HCT116 (cell line): ENCODE results near the gene GPR3. TPM values are rescaled to one million over a fixed set of nuclear protein-coding genes. Genes with fewer than 3 reads are reported as not detected.

ENCODE experiments used
- ATAC-seq: fragments of 200-7000 bp; cut with Tn5 transposase; 2 replicates; pipeline ENCODE4 v1.9.1; 2020; ENCODE audit warnings: mild to moderate bottlenecking, moderate library complexity
- BruUV-seq: library from RNA; stranded (reverse); fragments of 400-500 nt; replicated peaks from 2 replicates; lab custom pipeline; 2021; lab: Mats Ljungman, UMichigan
- CTCF ChIA-PET: fragments of 300-600 bp; sonication (Branson Sonifier 250); formaldehyde crosslinking; loops from one replicate; lab custom pipeline; 2021; ENCODE audit warnings: antibody characterized with exemption; lab: Charles Lee
- POLR2A ChIA-PET: fragments of 300-600, 350-600 bp; sonication (Branson Sonifier 250); formaldehyde crosslinking; loops from one replicate; lab custom pipeline; 2021; ENCODE audit warnings: antibody characterized with exemption; lab: Charles Lee
- RAD21 ChIA-PET, 2 experiments: fragments of 300-600 bp; sonication (Branson Sonifier 250); formaldehyde crosslinking; loops; one replicate each; lab custom pipeline; 2023; ENCODE audit warnings: low total read pairs in 2 of 2; ENCODE audit not compliant: uncharacterized antibody in 2 of 2, unreplicated experiment in 2 of 2, low non-redundant PET in 1 of 2; lab: Charles Lee
- DNase-seq: peaks from one replicate; pipeline ENCODE4 v3.0.0-alpha.2; 2010; ENCODE audit warnings: low read depth, low spot score
- H2AFZ ChIP-seq: fragments of 200-600 bp; shearing (Covaris generic), sonication (generic); 2 replicates; pipeline ENCODE4 v1.6.1; 2017; ENCODE audit warnings: low read depth, mixed run types, mixed read lengths, antibody characterized with exemption, low read length; ENCODE audit not compliant: poor library complexity, severe bottlenecking
- H3K27ac ChIP-seq: 2 replicates; pipeline ENCODE4 v1.5.1; 2012; ENCODE audit warnings: low read depth, low read length
- H3K27me3 ChIP-seq: fragments of 200-600 bp; sonication (generic); 2 replicates; pipeline ENCODE4 v1.6.1; 2016; ENCODE audit warnings: mixed run types, low read length, mixed read lengths; ENCODE audit not compliant: insufficient read depth
- H3K36me3 ChIP-seq, 2 experiments: fragments of 200-500 bp in 1 of 2; fragments of 200-600 bp in 1 of 2; sonication (Bioruptor generic) in 1 of 2; sonication (generic) in 1 of 2; 2 replicates each; pipeline versions ENCODE4 v1.5.1 to v1.6.1; 2014 to 2016; ENCODE audit warnings: low read length in 2 of 2, inconsistent platforms in 1 of 2, mixed read lengths in 1 of 2, mixed run types in 1 of 2; ENCODE audit not compliant: insufficient read depth in 2 of 2, control insufficient read depth in 1 of 2
- H3K4me1 ChIP-seq, 2 experiments: fragments of 200-600 bp in 1 of 2; sonication (generic) in 1 of 2; 2 replicates each; pipeline versions ENCODE4 v1.5.1 to v1.6.1; 2012 to 2017; ENCODE audit warnings: low read length in 2 of 2, inconsistent platforms in 1 of 2, mild to moderate bottlenecking in 1 of 2, mixed read lengths in 1 of 2, mixed run types in 1 of 2, moderate library complexity in 1 of 2; ENCODE audit not compliant: insufficient read depth in 2 of 2, control insufficient read depth in 1 of 2
- H3K4me2 ChIP-seq: fragments of 200-600 bp; sonication (generic); 2 replicates; pipeline ENCODE4 v1.6.1; 2017; ENCODE audit warnings: mixed run types, low read length, mixed read lengths
- H3K4me3 ChIP-seq, 2 experiments: fragments of 200-600 bp in 1 of 2; sonication (generic) in 1 of 2; replicated peaks in 1 of 2; 2 replicates each; pipeline ENCODE4 v1.5.1; 2011 to 2016; ENCODE audit warnings: low read length in 2 of 2, control low read depth in 1 of 2, low read depth in 1 of 2, mild to moderate bottlenecking in 1 of 2, mixed read lengths in 1 of 2, mixed run types in 1 of 2
- H3K79me2 ChIP-seq: fragments of 200-600 bp; sonication (generic); 2 replicates; pipeline ENCODE4 v1.6.1; 2017; ENCODE audit warnings: mild to moderate bottlenecking, mixed run types, low read length, moderate library complexity, mixed read lengths; ENCODE audit not compliant: insufficient read depth
- H3K9ac ChIP-seq: fragments of 200-600 bp; sonication (generic); 2 replicates; pipeline ENCODE4 v1.6.1; 2016; ENCODE audit warnings: low read length, mixed read lengths
- H3K9me2 ChIP-seq: fragments of 200-600 bp; sonication (generic), shearing (Covaris generic); 2 replicates; pipeline ENCODE4 v1.6.1; 2017; ENCODE audit warnings: mixed run types, mild to moderate bottlenecking, moderate library complexity; ENCODE audit not compliant: insufficient read depth
- H3K9me3 ChIP-seq, 2 experiments: fragments of 200-500 bp in 1 of 2; fragments of 200-600 bp in 1 of 2; sonication (Bioruptor generic) in 1 of 2; sonication (generic) in 1 of 2; 2 replicates each; pipeline ENCODE4 v1.6.1; 2014 to 2017; ENCODE audit warnings: low read length in 2 of 2, mixed read lengths in 2 of 2, inconsistent platforms in 1 of 2, low read depth in 1 of 2, mild to moderate bottlenecking in 1 of 2, mixed run types in 1 of 2, moderate library complexity in 1 of 2; ENCODE audit not compliant: control insufficient read depth in 1 of 2, insufficient read depth in 1 of 2
- H4K20me1 ChIP-seq: fragments of 200-600 bp; sonication (generic), shearing (Covaris generic); 2 replicates; pipeline ENCODE4 v1.6.1; 2017; ENCODE audit warnings: mixed run types, mild to moderate bottlenecking, moderate library complexity; ENCODE audit not compliant: insufficient read depth
- CBX3 ChIP-seq: IDR thresholded peaks from 2 replicates; pipeline ENCODE4 v1.6.1; 2012; ENCODE audit warnings: low read depth
- CEBPB ChIP-seq: IDR thresholded peaks from 2 replicates; pipeline ENCODE4 v1.6.1; 2012; ENCODE audit warnings: low read depth
- EGR1 ChIP-seq: IDR thresholded peaks from 2 replicates; pipeline ENCODE4 v1.6.1; 2012; ENCODE audit warnings: low read depth
- ELF1 ChIP-seq: IDR thresholded peaks from 2 replicates; pipeline ENCODE4 v1.6.1; 2012; ENCODE audit warnings: low read depth, borderline replicate concordance
- EZH2 ChIP-seq: fragments of 200-600 bp; sonication (generic); IDR thresholded peaks from 2 replicates; pipeline ENCODE4 v1.6.1; 2017; ENCODE audit warnings: antibody characterized with exemption, mixed run types
- EZH2phosphoT487 ChIP-seq: fragments of 200-600 bp; IDR thresholded peaks from 2 replicates; pipeline ENCODE4 v1.6.1; 2018; ENCODE audit warnings: antibody characterized with exemption, borderline replicate concordance
- FOSL1 ChIP-seq: IDR thresholded peaks from 2 replicates; pipeline ENCODE4 v1.6.1; 2012; ENCODE audit warnings: low read depth
- JUND ChIP-seq: IDR thresholded peaks from 2 replicates; pipeline ENCODE4 v1.6.1; 2012
- RAD21 ChIP-seq: IDR thresholded peaks from 2 replicates; pipeline ENCODE4 v1.6.1; 2012; ENCODE audit warnings: low read depth, mild to moderate bottlenecking
- SIN3A ChIP-seq: IDR thresholded peaks from 2 replicates; pipeline ENCODE4 v1.6.1; 2012; ENCODE audit warnings: low read depth
- SP1 ChIP-seq: IDR thresholded peaks from 2 replicates; pipeline ENCODE4 v1.6.1; 2012; ENCODE audit warnings: low read depth
- SRF ChIP-seq: IDR thresholded peaks from 2 replicates; pipeline ENCODE4 v1.6.1; 2012; ENCODE audit warnings: low read depth
- TCF7L2 ChIP-seq: IDR thresholded peaks from 2 replicates; pipeline ENCODE4 v1.7.0; 2011; ENCODE audit warnings: borderline replicate concordance, inconsistent platforms; ENCODE audit not compliant: insufficient read depth, insufficient read length; ENCODE audit errors: extremely low read depth
- ZFX ChIP-seq: fragments of 450-650 bp; IDR thresholded peaks from 2 replicates; pipeline ENCODE4 v1.6.1; 2017
- ZNF274 ChIP-seq: fragments of 200-500 bp; sonication (Bioruptor generic); IDR thresholded peaks from 2 replicates; pipeline ENCODE4 v1.6.1; 2014; ENCODE audit warnings: mild to moderate bottlenecking, low read depth, low read length, inconsistent platforms
- intact Hi-C: fragments of 100-400 bp; cut with micrococcal nuclease; formaldehyde crosslinking; loops from 2 replicates; pipeline ENCODE4 v1.10.0; 2022
- total RNA-seq: library from RNA; stranded (reverse); gene quantifications from one replicate; pipeline ENCODE4 v1.2.1, GENCODE V29; 2021; ENCODE audit not compliant: unreplicated experiment
- TF ChIP-seq, protein P1 (sequence below): IDR thresholded peaks from 2 replicates; pipeline ENCODE4 v1.6.1; 2012
- TF ChIP-seq, protein P2 (sequence below): IDR thresholded peaks from 2 replicates; pipeline ENCODE4 v1.6.1; 2011; ENCODE audit warnings: mild to moderate bottlenecking, low read length, moderate library complexity; ENCODE audit not compliant: insufficient replicate concordance; ENCODE audit errors: extremely low read depth
- TF ChIP-seq, protein P3 (sequence below), 3 experiments: fragments of 200-600 bp in 1 of 3; sonication (generic) in 1 of 3; IDR thresholded peaks in 2 of 3; conservative IDR thresholded peaks in 1 of 3; 2 replicates each; pipeline ENCODE4 v1.5.1; 2012 to 2017; ENCODE audit warnings: low read depth in 2 of 3, low read length in 2 of 3, antibody characterized with exemption in 1 of 3, borderline replicate concordance in 1 of 3, control low read depth in 1 of 3, mild to moderate bottlenecking in 1 of 3, mixed read lengths in 1 of 3, mixed run types in 1 of 3, moderate library complexity in 1 of 3; ENCODE audit not compliant: insufficient read depth in 1 of 3
- TF ChIP-seq, protein P4 (sequence below): IDR thresholded peaks from 2 replicates; pipeline ENCODE4 v1.6.1; 2012
- TF ChIP-seq, protein P5 (sequence below): IDR thresholded peaks from 2 replicates; pipeline ENCODE4 v1.6.1; 2012; ENCODE audit warnings: low read depth

GPR3 gene
- total RNA-seq, 1 experiment from 2014 or later = 2.8 TPM

- H3K27me3 ChIP-seq = no peaks in the 10 kb centered on the region
- H4K20me1 ChIP-seq = no peaks in the 10 kb centered on the region
- no peak overlapping the region for H2AFZ ChIP-seq
- H3K4me3 ChIP-seq = no peak overlapping the region
- ChIA-PET CTCF (interaction anchor here (0.6 to 1.2 kb wide), 2 partner anchors 19 to 21 kb away, joined by 3 read pairs; no protein-coding TSS in a partner anchor), POLR2A (interaction anchor here (0.8 kb wide), 1 partner anchor 32 kb away, joined by 4 read pairs; no protein-coding TSS in a partner anchor), RAD21 (no interaction called here)
- ATAC-seq = no peak
- no TSS peak for BruUV-seq
- DNase-seq = no peak
- no peaks in the 10 kb centered on the region for H3K36me3 ChIP-seq
- no peaks in the 10 kb centered on the region for H3K79me2 ChIP-seq
- no peak for TF ChIP-seq TCF7L2
- no peak for TF ChIP-seq SIN3A
- TF ChIP-seq, protein P1, sequence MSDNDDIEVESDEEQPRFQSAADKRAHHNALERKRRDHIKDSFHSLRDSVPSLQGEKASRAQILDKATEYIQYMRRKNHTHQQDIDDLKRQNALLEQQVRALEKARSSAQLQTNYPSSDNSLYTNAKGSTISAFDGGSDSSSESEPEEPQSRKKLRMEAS = no peak
- no peak for TF ChIP-seq RAD21
- TF ChIP-seq ELF1 = no peak
- no peak for TF ChIP-seq EGR1
- no peak for TF ChIP-seq SP1
- TF ChIP-seq, protein P2, sequence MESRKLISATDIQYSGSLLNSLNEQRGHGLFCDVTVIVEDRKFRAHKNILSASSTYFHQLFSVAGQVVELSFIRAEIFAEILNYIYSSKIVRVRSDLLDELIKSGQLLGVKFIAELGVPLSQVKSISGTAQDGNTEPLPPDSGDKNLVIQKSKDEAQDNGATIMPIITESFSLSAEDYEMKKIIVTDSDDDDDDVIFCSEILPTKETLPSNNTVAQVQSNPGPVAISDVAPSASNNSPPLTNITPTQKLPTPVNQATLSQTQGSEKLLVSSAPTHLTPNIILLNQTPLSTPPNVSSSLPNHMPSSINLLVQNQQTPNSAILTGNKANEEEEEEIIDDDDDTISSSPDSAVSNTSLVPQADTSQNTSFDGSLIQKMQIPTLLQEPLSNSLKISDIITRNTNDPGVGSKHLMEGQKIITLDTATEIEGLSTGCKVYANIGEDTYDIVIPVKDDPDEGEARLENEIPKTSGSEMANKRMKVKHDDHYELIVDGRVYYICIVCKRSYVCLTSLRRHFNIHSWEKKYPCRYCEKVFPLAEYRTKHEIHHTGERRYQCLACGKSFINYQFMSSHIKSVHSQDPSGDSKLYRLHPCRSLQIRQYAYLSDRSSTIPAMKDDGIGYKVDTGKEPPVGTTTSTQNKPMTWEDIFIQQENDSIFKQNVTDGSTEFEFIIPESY = no peak
- no peak for TF ChIP-seq ZNF274
- no peak for TF ChIP-seq ZFX
- TF ChIP-seq EZH2phosphoT487 = no peak
- TF ChIP-seq CEBPB = no peak
- no peak for TF ChIP-seq CBX3
- TF ChIP-seq, protein P3, sequence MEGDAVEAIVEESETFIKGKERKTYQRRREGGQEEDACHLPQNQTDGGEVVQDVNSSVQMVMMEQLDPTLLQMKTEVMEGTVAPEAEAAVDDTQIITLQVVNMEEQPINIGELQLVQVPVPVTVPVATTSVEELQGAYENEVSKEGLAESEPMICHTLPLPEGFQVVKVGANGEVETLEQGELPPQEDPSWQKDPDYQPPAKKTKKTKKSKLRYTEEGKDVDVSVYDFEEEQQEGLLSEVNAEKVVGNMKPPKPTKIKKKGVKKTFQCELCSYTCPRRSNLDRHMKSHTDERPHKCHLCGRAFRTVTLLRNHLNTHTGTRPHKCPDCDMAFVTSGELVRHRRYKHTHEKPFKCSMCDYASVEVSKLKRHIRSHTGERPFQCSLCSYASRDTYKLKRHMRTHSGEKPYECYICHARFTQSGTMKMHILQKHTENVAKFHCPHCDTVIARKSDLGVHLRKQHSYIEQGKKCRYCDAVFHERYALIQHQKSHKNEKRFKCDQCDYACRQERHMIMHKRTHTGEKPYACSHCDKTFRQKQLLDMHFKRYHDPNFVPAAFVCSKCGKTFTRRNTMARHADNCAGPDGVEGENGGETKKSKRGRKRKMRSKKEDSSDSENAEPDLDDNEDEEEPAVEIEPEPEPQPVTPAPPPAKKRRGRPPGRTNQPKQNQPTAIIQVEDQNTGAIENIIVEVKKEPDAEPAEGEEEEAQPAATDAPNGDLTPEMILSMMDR (IDR thresholded peaks at IDR 0.05 in 2 of 3, conservative IDR thresholded peaks at IDR 0.05 in 1 of 3; ENCODE audit: borderline replicate concordance in 1 of 3, insufficient read depth in 1 of 3, low read depth in 2 of 3, low read length in 2 of 3) = no peak
- TF ChIP-seq, protein P4, sequence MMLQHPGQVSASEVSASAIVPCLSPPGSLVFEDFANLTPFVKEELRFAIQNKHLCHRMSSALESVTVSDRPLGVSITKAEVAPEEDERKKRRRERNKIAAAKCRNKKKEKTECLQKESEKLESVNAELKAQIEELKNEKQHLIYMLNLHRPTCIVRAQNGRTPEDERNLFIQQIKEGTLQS = no peak
- no peak for TF ChIP-seq FOSL1
- no peak for TF ChIP-seq EZH2
- no peak for TF ChIP-seq SRF
- TF ChIP-seq, protein P5, sequence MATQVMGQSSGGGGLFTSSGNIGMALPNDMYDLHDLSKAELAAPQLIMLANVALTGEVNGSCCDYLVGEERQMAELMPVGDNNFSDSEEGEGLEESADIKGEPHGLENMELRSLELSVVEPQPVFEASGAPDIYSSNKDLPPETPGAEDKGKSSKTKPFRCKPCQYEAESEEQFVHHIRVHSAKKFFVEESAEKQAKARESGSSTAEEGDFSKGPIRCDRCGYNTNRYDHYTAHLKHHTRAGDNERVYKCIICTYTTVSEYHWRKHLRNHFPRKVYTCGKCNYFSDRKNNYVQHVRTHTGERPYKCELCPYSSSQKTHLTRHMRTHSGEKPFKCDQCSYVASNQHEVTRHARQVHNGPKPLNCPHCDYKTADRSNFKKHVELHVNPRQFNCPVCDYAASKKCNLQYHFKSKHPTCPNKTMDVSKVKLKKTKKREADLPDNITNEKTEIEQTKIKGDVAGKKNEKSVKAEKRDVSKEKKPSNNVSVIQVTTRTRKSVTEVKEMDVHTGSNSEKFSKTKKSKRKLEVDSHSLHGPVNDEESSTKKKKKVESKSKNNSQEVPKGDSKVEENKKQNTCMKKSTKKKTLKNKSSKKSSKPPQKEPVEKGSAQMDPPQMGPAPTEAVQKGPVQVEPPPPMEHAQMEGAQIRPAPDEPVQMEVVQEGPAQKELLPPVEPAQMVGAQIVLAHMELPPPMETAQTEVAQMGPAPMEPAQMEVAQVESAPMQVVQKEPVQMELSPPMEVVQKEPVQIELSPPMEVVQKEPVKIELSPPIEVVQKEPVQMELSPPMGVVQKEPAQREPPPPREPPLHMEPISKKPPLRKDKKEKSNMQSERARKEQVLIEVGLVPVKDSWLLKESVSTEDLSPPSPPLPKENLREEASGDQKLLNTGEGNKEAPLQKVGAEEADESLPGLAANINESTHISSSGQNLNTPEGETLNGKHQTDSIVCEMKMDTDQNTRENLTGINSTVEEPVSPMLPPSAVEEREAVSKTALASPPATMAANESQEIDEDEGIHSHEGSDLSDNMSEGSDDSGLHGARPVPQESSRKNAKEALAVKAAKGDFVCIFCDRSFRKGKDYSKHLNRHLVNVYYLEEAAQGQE = no peak
- TF ChIP-seq JUND = no peak
- intact Hi-C loops = no loop called here
- no peak overlapping the region for H3K27ac ChIP-seq
- no peak overlapping the region for H3K4me2 ChIP-seq
- H3K9ac ChIP-seq = no peak overlapping the region
- no peaks in the 10 kb centered on the region for H3K9me3 ChIP-seq
- H3K4me1 ChIP-seq = peaks cover 4 to 8% of the 10 kb centered on the region in 2 experiments
- H3K9me2 ChIP-seq = no peaks in the 10 kb centered on the region
Measured at GRCh38 chr1:27372022-27372807, 20.2 kb upstream of the GPR3 start.
